Stimulated activated CD4-positive, alpha-beta T cell treated with anti-CD3 and anti-CD28 coated beads, Interleukin-1b, Interleukin-23, amount 100 ng/mL, for 24 hours (primary cell): ENCODE data around the gene RPS27.
"Not testable (repeated sequence)": the region's sequence is repeated elsewhere in the genome, so short reads cannot be mapped to it uniquely, and the experiment has no call there.

Experiments used
- DNase-seq, 4 experiments: peaks; one replicate each; pipeline ENCODE4 v3.0.0-alpha.2; 2020; ENCODE audit warnings: low read depth in 4 of 4, low spot score in 1 of 4

The RPS27 gene

GRCh38 chr1:153960206-153960605, 30.4 kb upstream of the RPS27 start:
- no peak for DNase-seq

- DNase-seq: no peak
Observed at GRCh38 chr1:153961421-153961820, 29.1 kb upstream of the RPS27 start.

- no peak for DNase-seq
Observed at GRCh38 chr1:153962088-153963029, 28.2 kb upstream of the RPS27 start.

- peak; percentile 90 to 97 (median 94) for DNase-seq
Observed at GRCh38 chr1:153963030-153963849, 27.3 kb upstream of the RPS27 start, which contains the start of gene SLC39A1. Gene SLC39A1 (minus strand): TSS chr1:153963537. CDS start chr1:153962715, 822 bp downstream.

- no peak for DNase-seq
Observed at GRCh38 chr1:153963850-153964331, 26.7 kb upstream of the RPS27 start.

- peak in 2 of 4 experiments; percentile 62 to 77 for DNase-seq
Observed at GRCh38 chr1:153967107-153967999, 23.2 kb upstream of the RPS27 start, which contains the start of gene CREB3L4. Gene CREB3L4 (plus strand): TSS chr1:153967902. CDS start chr1:153968526, 624 bp downstream.

- DNase-seq: no peak
Observed at GRCh38 chr1:153968000-153968363, 22.6 kb upstream of the RPS27 start.

- DNase-seq: no peak
Observed at GRCh38 chr1:153968408-153968807, 22.2 kb upstream of the RPS27 start.

- DNase-seq: no peak
Observed at GRCh38 chr1:153968972-153969371, 21.6 kb upstream of the RPS27 start.

- no peak for DNase-seq
Observed at GRCh38 chr1:153970346-153970745, 20.2 kb upstream of the RPS27 start.

GRCh38 chr1:153973071-153973470, 17.5 kb upstream of the RPS27 start:
- no peak for DNase-seq

GRCh38 chr1:153973525-153973924, 17.0 kb upstream of the RPS27 start:
- no peak for DNase-seq

GRCh38 chr1:153976819-153977249, 13.7 kb upstream of the RPS27 start:
- DNase-seq: no peak

- DNase-seq: peak; percentile 69 to 85 (median 77)
Observed at GRCh38 chr1:153977250-153978240, 13.0 kb upstream of the RPS27 start, which contains the start of gene JTB. Gene JTB (minus strand): TSS chr1:153977674. CDS start chr1:153977252, 422 bp downstream.

GRCh38 chr1:153978274-153978909, 12.2 kb upstream of the RPS27 start:
- no peak for DNase-seq

GRCh38 chr1:153979091-153979490, 11.5 kb upstream of the RPS27 start:
- DNase-seq: not testable (repeated sequence)

- DNase-seq: not testable (repeated sequence)
Observed at GRCh38 chr1:153981735-153982134, 8.8 kb upstream of the RPS27 start.

GRCh38 chr1:153984123-153984894, 6.3 kb upstream of the RPS27 start:
- no peak for DNase-seq
